Activated CD8-positive, alpha-beta memory T cell treated with anti-CD3 and anti-CD28 coated beads for 1 hour (primary cell): ENCODE measurements around the gene ATAD2B.
"Not testable (repeated sequence)": the region's sequence is repeated elsewhere in the genome, so short reads cannot be mapped to it uniquely, and the experiment has no call there.

Experiments
- DNase-seq, 2 donors: peaks; one replicate each; pipeline ENCODE4 v3.0.0-alpha.2; 2020; ENCODE audit warnings: low read depth in 1 of 2; ENCODE audit errors: extremely low read depth in 1 of 2

The ATAD2B gene

GRCh38 chr2:23801396-23801795, 125.5 kb downstream of the ATAD2B start:
- no peak for DNase-seq

GRCh38 chr2:23794234-23794633, 132.7 kb downstream of the ATAD2B start:
- no peak for DNase-seq

GRCh38 chr2:23793476-23793875, 133.4 kb downstream of the ATAD2B start:
- DNase-seq: no peak

- DNase-seq: no peak
Observed at GRCh38 chr2:23791030-23791429, 135.9 kb downstream of the ATAD2B start.

- DNase-seq: no peak
Observed at GRCh38 chr2:23789012-23789411, 137.9 kb downstream of the ATAD2B start.

- DNase-seq: no peak
Observed at GRCh38 chr2:23788100-23788499, 138.8 kb downstream of the ATAD2B start.

- no peak for DNase-seq
Observed at GRCh38 chr2:23784971-23785370, 142.0 kb downstream of the ATAD2B start.

- no peak for DNase-seq
Observed at GRCh38 chr2:23782646-23783045, 144.3 kb downstream of the ATAD2B start.

- no peak for DNase-seq
Observed at GRCh38 chr2:23782126-23782525, 144.8 kb downstream of the ATAD2B start.

GRCh38 chr2:23780465-23780864, 146.5 kb downstream of the ATAD2B start:
- DNase-seq: not testable (repeated sequence)

GRCh38 chr2:23777826-23778225, 149.1 kb downstream of the ATAD2B start:
- no peak for DNase-seq

- no peak for DNase-seq
Observed at GRCh38 chr2:23776021-23776420, 150.9 kb downstream of the ATAD2B start.

GRCh38 chr2:23772684-23773083, 154.2 kb downstream of the ATAD2B start:
- DNase-seq: no peak

- DNase-seq: no peak
Observed at GRCh38 chr2:23772056-23772455, 154.9 kb downstream of the ATAD2B start.

- no peak for DNase-seq
Observed at GRCh38 chr2:23769364-23769763, 157.6 kb downstream of the ATAD2B start.

- DNase-seq: no peak
Observed at GRCh38 chr2:23767876-23768621, 158.9 kb downstream of the ATAD2B start.

- DNase-seq: no peak
Observed at GRCh38 chr2:23762141-23762540, 164.8 kb downstream of the ATAD2B start.

- DNase-seq: no peak
Observed at GRCh38 chr2:23761638-23762037, 165.3 kb downstream of the ATAD2B start.

GRCh38 chr2:23760736-23761135, 166.2 kb downstream of the ATAD2B start:
- no peak for DNase-seq

- DNase-seq: no peak
Observed at GRCh38 chr2:23757686-23758433, 169.1 kb downstream of the ATAD2B start.

- DNase-seq: no peak
Observed at GRCh38 chr2:23756593-23757292, 170.2 kb downstream of the ATAD2B start.

- DNase-seq: no peak
Observed at GRCh38 chr2:23754970-23755369, 172.0 kb downstream of the ATAD2B start.
